ENCODE measurements around the gene ZNF587B.
A peak's percentile ranks its signal among the peaks of the same experiment; 100 is the strongest.
"Not testable (repeated sequence)": the region's sequence is repeated elsewhere in the genome, so short reads cannot be mapped to it uniquely, and the experiment has no call there.

The ZNF587B gene

DNA sequence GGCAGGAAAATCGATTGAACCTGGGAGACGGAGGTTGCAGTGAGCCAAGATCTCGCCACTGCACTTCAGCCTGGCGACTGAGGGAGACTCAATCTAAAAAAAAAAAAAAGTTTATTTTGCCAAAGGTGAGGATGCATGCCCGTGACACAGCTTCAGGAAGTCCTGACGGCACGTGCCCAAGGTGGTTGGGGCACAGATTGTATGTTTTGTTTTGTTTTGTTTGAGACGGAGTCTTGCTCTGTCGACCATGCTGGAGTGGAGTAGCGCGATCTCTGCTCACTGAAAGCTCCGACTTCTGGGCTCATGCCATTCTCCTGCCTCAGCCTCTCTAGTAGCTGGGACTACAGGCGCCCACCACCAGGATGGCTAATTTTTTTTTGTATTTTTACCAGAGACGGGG is 12.1 kb upstream of the ZNF587B start:
- no peak for DNase-seq (ENCODE audit: extremely low read depth in 1 of 2, low read depth in 1 of 2)

DNA sequence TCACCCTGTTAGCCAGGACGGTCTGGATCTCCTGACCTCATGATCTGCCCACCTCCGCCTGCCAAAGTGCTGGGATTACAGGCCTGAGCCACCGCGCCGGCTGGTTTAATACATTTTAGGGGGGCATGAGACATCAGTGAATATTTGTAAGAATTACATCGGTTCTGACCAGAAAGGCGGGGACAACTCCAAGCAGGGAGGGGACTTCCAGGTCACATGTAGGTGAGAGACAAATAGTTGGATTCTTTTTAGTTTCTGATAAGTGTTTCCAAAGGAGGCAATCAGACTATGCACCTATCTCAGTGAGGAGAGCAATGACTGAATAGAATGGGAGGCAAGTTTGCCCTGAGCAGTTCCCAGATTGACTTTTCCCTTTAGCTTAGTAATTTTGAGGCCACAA is 11.7 kb upstream of the ZNF587B start:
- no peak for DNase-seq (ENCODE audit: extremely low read depth in 1 of 2, low read depth in 1 of 2)

DNA sequence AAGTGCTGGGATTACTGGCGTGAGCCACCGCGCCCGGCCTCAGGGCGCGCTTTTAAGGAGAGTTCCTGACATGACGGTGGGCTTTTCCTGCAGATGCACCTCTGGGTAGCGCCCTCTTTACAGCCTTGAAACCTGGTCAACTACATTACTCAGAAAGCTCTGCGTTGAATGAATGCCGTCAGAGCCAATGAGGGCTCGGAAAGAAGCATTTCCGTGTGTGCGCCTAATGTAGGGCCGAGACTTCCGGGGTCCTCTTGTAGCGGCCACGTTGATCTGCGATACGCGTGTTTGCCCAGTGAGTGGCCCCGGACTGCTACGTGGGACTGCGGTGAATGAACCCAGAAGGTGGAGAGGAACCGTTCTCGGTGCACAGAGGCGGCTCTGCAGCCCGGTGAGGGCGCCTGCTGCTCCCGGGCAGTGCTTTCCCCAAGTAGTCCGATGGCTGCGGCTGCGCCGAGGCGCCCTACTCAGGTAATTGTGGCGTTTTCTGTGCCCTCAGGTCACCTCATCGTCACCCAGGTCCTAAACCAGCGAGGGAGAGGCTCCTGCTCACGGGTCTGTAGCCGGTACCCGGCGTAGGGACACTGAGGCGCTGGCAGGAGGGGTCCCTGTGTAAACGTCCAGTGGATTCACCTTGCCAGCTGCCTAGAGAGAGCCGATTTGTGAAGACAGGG is 10.5 kb upstream of the ZNF587B start:
- DNase-seq (ENCODE audit: extremely low read depth in 1 of 2, low read depth in 1 of 2): peak; percentile 53 to 58

DNA sequence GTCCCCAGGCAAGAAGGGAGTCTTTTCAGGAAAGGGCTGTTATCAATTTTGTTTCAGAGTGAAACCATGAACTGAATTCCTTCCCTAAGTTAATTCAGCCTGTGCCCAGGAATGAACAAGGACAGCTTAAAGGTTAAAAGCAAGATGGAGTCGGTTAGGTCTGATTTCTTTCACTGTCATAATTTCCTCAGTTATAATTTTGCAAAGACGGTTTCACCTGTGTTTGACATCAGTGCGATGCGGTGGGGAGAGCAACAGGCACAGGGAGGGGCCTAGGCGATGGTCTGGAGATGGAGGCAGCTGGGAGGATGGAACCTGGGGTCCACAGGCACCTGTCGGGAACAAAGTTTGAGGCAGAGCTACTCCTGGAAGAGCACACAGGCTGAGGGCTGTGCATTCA is 9.5 kb upstream of the ZNF587B start:
- DNase-seq (ENCODE audit: extremely low read depth in 1 of 2, low read depth in 1 of 2): no peak

DNA sequence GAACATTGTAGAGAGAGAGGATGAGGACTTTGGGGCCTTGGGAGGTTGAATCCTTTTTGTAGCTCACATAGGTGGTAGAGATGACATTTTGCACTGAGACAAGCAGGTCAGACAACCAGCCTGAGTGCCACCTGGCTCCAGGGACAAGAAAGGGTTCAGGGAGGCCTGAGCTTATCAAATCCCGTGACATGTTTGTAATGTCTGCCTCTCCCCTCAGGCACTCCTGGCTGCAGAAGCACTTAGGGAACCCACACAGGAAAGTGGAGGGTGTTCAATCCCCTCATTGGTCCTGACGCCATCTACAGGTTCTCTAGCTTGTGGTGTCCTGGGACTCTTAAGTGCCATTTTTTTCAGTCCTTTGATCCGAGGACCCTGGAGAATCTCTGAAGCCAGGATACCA is 9.0 kb upstream of the ZNF587B start:
- DNase-seq (ENCODE audit: extremely low read depth in 1 of 2, low read depth in 1 of 2): not testable (repeated sequence)

DNA sequence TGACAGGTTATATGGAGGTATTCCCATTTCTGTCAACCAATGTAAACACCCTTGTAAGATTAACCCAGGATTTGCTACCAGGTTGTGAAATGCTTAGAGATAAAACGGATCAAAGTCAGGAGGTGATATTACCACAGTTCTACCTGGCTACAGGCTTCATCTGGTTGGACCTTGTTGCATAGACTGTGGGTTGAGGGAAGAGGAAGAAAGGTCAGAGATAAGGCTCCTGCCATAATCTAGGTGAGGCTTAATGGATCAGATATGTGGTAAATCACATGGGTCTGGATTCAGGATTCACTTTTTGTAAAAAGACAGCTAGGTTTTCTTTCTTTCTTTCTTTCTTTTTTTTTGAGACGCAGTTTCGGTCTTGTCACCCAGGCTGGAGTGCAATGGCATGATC is 8.6 kb upstream of the ZNF587B start:
- not testable (repeated sequence) for DNase-seq (ENCODE audit: extremely low read depth in 1 of 2, low read depth in 1 of 2)

DNA sequence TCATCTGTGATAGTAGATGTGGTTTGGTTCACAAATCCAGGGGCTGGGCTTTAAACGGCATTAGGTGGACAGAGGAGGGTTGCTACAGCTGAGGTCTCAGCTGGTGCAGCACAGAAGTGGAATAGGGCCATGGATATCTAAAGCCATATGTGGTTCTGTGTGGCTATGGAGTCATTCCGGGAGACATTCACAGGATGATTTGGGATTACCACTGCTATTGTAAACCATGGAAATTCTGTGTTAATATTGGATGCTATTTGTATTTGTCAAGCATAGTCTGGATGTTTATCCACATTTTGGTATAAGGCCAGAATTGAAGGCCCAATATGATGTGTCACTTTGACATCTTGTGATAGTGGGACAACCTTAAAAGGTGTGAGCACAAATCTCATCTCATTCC is 6.9 kb upstream of the ZNF587B start:
- not testable (repeated sequence) for DNase-seq (ENCODE audit: extremely low read depth in 1 of 2, low read depth in 1 of 2)

DNA sequence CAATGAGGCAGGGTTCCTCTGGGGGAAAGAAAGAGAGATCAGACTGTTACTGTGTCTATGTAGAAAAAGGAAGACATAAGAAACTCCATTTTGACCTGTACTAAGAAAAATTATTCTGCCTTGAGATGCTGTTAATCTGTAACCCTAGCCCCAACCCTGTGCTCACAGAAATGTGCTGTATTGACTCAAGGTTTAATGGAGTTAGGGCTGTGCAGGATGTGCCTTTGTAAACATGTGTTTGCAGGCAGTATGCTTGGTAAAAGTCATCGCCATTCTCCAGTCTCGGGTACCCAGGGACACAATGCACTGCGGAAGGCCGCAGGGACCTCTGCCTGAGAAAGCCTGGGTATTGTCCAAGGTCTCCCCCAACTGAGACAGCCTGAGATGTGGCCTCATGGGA is 6.5 kb upstream of the ZNF587B start:
- not testable (repeated sequence) for DNase-seq (ENCODE audit: extremely low read depth in 1 of 2, low read depth in 1 of 2)

DNA sequence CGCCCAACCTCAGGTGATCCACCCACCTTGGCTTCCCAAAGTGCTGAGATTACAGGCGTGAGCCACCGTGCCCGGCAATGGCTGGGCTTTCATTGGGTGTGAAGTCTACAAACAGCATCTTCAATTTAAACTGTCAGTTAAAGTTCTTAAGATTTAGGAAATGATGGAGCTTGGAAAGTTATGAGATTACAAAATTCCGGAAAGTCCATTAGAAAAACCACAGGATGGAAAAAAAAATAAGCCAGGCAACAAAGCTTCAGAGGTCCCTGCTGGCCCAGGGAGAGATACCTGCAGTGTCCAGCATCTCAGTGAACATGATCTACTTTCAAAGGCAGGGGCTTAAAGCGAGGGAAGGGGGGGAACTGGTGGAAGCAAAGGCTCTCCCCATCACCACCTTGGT is 4.6 kb upstream of the ZNF587B start:
- DNase-seq (ENCODE audit: extremely low read depth in 1 of 2, low read depth in 1 of 2): no peak

DNA sequence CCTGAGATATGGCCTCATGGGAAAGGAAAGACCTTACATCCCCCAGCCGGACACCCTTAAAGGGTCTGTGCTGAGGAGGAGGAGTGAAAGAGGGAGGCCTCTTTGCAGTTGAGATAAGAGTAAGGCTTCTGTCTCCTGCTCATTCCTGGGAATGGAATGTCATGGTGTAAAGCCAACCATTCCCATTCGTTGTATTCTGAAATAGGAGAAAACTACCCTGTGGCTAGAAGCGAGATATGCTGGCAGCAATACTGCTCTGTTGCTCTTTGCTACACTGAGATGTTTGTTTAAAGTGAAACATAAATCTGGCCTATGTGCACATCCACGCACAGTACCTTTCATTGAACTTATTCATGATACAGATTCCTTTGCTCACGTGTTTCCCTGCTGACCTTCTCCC is 783 bp upstream of the ZNF587B start:
- no peak for DNase-seq (ENCODE audit: extremely low read depth in 1 of 2, low read depth in 1 of 2)

DNA sequence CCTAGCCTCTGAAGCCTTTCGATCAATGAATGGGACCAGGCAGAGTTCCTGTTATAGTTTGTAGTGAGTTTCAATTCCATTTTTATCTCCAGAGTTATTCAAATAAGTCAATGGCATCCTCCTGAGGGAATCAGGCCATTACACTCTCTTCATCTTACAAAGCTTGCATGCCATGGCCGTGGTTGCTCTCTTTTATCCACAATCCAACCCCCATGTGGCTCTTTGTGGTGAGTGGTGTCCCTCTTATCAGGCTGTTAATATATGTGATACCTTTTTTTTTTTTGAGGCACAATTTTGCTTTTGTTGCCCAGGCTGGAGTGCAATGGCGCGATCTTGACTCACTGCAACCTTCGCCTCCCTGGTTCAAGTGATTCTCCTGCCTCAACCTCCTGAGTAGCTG is 6.9 kb downstream of the ZNF587B start:
- DNase-seq (ENCODE audit: extremely low read depth in 1 of 2, low read depth in 1 of 2): not testable (repeated sequence)

DNA sequence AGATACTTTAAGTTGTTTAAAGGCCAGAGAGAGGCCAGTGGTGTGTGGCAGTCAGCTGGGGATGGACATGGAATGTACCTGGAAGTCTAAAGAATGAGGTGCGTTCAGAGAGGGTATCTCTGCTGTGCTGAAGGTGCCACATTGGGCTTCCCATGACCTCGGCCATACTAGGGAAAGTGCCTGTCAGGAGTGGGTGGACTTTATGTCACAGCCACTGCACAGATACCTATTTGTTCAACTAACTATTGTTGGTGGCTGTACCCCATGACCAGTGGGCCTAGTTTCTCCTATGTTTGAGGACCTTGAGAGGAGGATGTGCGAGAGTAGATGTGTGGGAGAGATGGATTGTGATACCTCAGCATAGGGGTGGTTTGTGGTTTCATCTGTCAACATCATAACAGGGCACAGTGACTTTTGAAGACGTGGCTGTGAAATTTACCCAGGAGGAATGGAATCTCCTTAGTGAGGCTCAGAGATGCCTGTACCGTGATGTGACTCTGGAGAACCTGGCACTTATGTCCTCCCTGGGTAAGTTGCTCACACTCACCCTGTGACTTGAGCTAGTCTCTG is 8.6 kb downstream of the ZNF587B start:
- DNase-seq (ENCODE audit: extremely low read depth in 1 of 2, low read depth in 1 of 2): not testable (repeated sequence)

DNA sequence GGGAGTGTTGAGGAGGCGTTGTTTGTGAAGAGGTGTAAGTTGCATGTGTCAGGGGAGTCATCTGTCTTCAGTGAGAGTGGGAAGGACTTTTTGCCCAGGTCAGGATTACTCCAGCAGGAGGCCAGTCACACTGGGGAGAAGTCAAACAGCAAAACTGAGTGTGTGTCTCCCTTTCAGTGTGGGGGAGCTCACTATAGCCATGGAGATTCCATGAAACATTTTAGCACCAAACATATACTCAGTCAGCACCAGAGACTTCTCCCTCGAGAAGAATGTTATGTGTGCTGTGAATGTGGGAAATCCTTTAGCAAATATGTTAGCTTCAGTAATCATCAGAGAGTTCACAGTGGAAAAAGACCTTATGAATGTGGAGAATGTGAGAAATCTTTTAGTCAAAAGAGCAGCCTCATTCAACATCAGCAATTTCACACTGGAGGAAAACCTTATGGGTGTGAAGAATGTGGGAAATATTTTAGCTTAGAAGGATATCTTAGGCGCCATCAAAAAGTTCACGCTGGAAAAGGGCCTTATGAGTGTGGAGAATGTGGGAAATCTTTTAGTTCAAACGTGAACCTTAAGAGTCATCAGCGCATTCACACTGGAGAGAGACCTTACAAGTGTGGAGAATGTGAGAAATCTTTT is 11.1 kb downstream of the ZNF587B start:
- no peak for DNase-seq (ENCODE audit: extremely low read depth in 1 of 2, low read depth in 1 of 2)

DNA sequence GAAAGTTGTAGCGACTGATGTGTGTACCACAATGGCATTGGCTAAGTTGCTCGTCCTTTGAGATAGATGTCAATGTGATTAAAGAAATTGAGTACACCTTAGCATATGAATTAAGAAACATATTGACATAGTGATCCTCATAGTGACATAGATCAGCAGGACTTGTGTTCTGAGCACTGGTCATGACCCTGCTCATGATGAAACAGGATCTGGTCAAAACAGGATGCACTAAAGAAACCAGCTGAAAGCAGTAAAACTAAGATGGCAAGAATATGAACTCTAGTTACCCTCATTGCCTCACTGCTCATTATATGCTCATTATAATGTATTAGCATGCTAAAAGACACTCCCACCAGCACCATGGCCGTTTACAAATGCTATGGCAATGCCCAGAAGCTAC is 17.1 kb downstream of the ZNF587B start:
- not testable (repeated sequence) for DNase-seq (ENCODE audit: extremely low read depth in 1 of 2, low read depth in 1 of 2)

DNA sequence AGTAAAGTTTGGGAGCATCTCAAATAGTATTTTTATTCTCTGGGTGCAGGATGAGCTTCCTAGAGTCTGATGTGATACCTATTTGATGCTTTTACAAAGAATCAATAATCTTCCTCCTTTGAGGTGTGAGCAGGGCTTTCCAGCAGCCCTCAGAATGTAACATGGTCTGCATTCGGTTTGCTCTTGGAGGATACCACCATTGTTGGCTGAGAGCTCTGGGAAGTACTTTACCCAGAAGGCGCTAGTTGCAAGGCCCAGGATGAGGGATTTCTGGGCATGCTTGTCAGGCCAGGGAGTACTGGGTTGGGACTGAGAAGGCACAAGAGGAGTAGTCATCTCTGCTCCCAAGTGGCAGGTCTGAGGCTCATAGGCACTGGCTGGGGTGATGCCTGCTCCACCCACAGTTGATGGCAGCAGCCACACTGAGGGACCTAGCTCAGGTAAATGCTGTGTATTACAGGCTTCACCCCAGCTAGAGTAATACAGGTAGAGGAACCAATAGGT is 19.1 kb downstream of the ZNF587B start:
- DNase-seq (ENCODE audit: extremely low read depth in 1 of 2, low read depth in 1 of 2): not testable (repeated sequence)

DNA sequence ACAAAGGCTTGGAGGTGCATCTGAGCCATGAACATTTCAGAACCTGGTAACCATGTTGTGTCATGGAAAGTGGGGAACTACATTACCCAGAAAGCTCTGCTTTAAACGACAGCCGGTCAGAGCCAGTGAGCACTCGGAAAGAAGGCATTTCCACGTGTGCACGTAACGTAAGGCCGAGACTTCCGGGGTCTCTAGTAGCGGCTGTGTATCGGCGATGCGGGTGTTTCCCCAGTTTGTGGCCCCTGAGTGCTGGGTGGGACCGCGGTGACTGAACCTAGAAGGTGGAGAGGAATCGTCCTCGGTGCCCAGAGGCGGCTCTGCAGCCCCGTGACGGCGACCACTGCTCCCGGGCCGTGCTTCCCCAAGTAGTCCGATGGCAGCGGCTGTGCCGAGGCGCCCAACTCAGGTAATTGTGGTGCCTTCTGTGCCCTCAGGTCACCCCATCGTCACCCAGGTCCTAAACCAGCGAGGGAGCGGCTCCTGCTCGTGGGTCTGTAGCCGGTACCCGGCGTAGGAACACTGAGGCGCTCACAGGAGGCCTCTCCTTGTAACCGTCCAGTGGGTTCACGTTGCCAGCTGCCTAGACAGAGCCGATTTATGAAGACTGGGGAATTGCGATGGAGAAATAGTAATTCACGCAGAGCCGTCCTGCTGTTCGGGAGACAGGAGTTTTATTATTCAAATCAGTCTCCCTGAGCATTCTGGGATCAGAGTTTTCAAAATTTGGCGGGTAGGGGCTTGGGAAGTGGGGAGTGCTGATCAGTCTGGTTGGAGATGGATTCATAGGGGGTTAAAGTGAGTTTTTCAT is 19.8 kb downstream of the ZNF587B start, which contains the start of gene ZNF587:
ZNF587 (plus strand) TSS at position 194 of the 808 bp plus-strand sequence; CDS start at position 374, 180 bp downstream.
- DNase-seq (ENCODE audit: extremely low read depth in 1 of 2, low read depth in 1 of 2): peak; percentile 60 to 65

DNA sequence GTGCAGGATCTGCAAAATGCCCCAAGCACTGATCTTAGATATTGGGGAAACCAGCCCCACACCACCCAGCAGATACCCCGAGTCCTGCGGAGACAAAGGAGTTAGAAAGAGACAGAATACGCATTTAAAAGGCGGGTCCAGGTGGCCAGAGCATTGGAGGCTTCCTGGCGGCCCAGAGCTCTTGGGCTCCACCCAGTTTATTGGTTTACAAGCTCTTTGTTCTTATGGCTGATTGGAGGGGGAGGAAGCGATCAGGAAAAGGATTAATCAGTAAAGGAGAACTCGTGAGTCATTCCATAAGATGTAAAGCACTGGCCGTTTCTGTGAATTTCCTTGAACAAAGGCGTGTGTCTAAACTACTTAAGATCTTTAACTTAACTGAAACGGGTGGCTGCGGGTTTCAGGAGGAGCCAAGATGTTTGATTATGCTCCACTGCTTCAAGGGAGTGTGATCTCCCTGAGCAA is 20.5 kb downstream of the ZNF587B start:
- DNase-seq (ENCODE audit: extremely low read depth in 1 of 2, low read depth in 1 of 2): no peak

DNA sequence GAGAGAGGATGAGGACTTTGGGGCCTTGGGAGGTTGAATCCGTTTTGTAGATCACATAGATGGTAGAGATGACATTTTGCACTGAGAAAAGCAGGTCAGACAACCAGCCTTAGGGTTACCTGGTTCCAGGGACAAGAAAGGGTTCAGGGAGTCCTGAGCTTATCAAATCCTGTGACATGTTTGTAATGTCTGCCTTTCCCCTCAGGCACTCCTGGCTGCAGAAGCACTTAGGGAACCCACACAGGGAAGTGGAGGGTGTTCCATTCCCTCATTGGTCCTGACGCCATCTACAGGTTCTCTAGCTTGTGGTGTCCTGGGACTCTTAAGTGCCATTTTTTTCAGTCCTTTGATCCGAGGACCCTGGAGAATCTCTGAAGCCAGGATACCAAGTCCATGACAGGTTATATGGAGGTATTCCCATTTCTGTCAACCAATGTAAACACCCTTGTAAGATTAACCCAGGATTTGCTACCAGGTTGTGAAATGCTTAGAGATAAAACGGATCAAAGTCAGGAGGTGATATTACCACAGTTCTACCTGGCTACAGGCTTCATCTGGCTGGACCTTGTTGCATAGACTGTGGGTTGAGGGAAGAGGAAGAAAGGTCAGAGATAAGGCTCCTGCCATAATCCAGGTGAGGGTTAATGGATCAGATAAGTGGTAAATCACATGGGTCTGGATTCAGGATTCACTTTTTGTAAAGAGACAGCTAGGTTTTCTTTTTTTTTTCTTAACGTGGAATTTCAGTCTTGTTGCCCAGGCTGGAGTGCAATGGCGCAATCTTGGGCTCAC is 21.9 kb downstream of the ZNF587B start:
- not testable (repeated sequence) for DNase-seq (ENCODE audit: extremely low read depth in 1 of 2, low read depth in 1 of 2)

DNA sequence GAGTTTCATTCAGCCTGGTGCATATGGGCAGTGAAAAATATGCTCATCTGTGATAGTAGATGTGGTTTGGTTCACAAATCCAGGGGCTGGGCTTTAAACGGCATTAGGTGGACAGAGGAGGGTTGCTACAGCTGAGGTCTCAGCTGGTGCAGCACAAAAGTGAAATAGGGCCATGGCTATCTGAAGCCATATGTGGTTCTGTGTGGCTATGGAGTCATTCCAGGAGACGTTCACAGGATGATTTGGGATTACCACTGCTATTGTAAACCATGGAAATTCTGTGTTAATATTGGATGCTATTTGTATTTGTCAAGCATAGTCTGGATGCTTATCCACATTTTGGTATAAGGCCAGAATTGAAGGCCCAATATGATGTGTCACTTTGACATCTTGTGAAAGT is 24.0 kb downstream of the ZNF587B start:
- not testable (repeated sequence) for DNase-seq (ENCODE audit: extremely low read depth in 1 of 2, low read depth in 1 of 2)

DNA sequence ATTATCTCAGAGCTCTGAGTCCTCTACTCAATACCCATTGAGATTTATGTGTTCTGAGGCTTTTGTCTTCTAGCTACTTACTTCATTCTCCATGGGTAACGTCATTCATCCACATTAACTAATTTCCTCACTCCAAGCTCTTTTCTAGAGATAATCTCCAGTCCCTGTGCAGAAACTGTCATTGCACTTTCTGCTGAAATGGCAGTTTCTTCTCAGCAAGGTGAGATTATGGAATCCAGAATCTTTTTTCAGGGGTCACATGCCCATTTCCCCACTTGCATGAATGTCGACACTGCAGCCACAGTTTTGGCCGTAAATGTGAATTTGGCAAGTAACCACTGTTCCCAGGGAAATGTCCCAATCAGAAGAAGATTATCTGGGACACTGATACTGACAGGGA is 32.3 kb downstream of the ZNF587B start:
- not testable (repeated sequence) for DNase-seq (ENCODE audit: extremely low read depth in 1 of 2, low read depth in 1 of 2)

Data from activated CD8-positive, alpha-beta memory T cell treated with anti-CD3 and anti-CD28 coated beads for 1 hour (primary cell).